GM10847 (cell line): ENCODE measurements around the gene CBLIF.

Experiments used
- POLR2A ChIP-seq: IDR thresholded peaks from 2 replicates; pipeline ENCODE4 v1.6.1; 2011; ENCODE audit not compliant: insufficient read length; ENCODE audit errors: extremely low read depth

CBLIF gene

GRCh38 chr11:59845399-59845798 is at the start of gene CBLIF:
Gene CBLIF (minus strand): TSS chr11:59845499. CDS start chr11:59845453, 46 bp downstream.
- no peak for TF ChIP-seq POLR2A

- no peak for TF ChIP-seq POLR2A
These were observed 49.3 kb upstream of the CBLIF start for GRCh38 chr11:59894616-59895015.

- TF ChIP-seq POLR2A, result no peak
These were observed 46.5 kb upstream of the CBLIF start for GRCh38 chr11:59891781-59892181.

GRCh38 chr11:59883597-59883996 is 38.3 kb upstream of the CBLIF start:
- no peak for TF ChIP-seq POLR2A

- TF ChIP-seq POLR2A, result no peak
These were observed 34.3 kb upstream of the CBLIF start for GRCh38 chr11:59879567-59879966.

GRCh38 chr11:59878575-59878974 is 33.3 kb upstream of the CBLIF start, which contains the start of gene OOSP3:
Gene OOSP3 (plus strand): TSS chr11:59878782. CDS start chr11:59878809, 27 bp downstream.
- no peak for TF ChIP-seq POLR2A

DNA sequence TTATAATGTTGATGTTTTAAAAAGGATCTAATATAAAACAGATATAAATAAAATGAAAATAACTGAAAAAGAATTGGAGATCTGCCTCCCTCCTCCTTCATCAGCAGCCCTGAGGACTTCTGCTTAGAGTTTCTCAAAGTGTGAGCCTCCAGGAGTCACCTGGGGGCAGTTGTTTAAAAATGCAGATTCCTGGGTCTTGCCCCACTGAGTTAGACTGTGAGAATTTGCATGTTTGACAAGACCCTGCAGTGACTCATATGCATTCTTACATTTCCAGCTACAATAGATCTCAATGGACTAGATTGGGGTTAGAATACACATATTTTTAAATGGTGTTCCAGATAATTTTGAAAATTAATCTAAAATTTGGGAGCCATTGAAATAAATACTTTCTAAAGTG is 32.5 kb upstream of the CBLIF start:
- TF ChIP-seq POLR2A, result no peak

GRCh38 chr11:59877325-59877724 is 32.0 kb upstream of the CBLIF start:
- no peak for TF ChIP-seq POLR2A

GRCh38 chr11:59875856-59876519 is 30.7 kb upstream of the CBLIF start:
- no peak for TF ChIP-seq POLR2A

- no peak for TF ChIP-seq POLR2A
These were observed 26.8 kb upstream of the CBLIF start for GRCh38 chr11:59872076-59872475.

DNA sequence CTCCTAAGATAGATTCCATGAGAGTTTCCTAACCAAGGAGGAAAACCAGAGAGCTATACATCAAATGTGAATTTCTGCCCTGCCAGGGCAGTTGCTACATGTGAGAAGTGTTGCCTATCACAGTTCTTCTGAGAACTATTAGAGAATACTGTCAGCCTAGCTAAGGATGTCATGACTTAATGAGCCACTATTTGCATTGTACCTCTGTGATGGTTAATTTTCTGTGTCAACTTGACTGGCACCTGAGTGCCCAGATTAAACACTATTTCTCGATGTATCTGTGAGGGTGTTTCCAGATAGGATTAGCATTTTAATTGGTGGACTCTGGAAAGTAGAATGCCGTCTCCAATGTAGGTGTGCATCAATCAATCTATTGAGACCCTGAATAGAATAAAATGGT is 22.6 kb upstream of the CBLIF start:
- TF ChIP-seq POLR2A, result no peak

DNA sequence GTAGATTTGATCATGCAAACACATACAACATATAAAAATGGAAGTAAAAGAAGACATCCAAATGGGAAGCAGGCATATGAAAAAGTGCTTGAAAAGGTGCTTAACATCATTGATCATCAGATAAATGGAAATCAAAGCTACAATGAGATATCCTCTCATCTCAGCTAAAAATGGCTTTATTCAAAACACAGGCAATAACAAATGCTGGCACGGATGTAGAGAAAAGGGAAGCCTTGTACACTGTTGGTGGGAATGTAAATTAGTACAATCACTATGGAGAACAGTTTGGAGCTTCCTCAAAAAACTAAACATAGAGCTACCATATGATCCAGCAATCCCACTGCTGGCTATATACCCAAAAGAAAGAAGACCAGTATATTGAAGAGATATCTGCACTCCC is 21.5 kb upstream of the CBLIF start:
- TF ChIP-seq POLR2A, result no peak

- no peak for TF ChIP-seq POLR2A
These were observed 21.1 kb upstream of the CBLIF start, which contains the start of gene TCN1 for GRCh38 chr11:59866397-59866796. Gene TCN1 (minus strand): TSS chr11:59866487. CDS start chr11:59866470, 17 bp downstream.

DNA sequence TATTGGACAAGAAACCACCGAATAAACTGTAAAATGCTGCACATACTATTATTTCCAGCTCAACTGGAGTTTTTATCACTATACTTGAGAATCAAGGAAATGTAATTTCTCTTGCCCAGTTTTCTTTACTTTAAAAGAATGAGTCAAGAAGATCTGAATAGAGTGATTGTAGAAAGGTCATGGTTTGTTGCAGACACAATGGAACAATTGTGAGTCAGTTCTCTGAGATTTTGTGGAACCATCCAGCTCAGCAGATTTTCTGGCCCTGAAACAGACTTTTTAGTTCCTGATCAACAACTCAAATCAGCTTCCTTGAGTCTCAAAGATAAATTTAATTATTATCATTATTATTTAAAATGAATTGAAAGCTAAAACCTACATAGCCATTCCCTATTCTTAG is 19.7 kb upstream of the CBLIF start:
- TF ChIP-seq POLR2A, result no peak

GRCh38 chr11:59862252-59862651 is 17.0 kb upstream of the CBLIF start:
- TF ChIP-seq POLR2A, result no peak

DNA sequence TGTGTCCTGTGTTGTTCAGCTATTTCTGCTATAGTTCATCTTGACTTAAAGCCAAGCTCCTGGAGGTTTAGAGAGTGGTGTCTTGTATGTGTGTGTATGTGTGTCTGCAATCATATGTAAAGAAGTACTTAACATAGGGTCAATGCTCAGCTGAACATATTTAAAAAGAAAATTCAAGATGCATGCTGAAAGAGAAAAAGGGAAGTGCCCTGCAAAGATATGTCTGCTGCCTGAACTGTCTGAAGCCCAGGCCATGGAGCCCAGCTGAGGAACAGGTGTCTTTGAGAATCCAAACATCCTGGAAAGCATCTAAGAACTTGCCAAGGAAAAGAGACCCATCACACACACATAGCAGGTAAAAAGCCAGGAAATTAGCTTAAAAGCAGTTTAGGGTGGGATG is 14.4 kb upstream of the CBLIF start:
- no peak for TF ChIP-seq POLR2A

DNA sequence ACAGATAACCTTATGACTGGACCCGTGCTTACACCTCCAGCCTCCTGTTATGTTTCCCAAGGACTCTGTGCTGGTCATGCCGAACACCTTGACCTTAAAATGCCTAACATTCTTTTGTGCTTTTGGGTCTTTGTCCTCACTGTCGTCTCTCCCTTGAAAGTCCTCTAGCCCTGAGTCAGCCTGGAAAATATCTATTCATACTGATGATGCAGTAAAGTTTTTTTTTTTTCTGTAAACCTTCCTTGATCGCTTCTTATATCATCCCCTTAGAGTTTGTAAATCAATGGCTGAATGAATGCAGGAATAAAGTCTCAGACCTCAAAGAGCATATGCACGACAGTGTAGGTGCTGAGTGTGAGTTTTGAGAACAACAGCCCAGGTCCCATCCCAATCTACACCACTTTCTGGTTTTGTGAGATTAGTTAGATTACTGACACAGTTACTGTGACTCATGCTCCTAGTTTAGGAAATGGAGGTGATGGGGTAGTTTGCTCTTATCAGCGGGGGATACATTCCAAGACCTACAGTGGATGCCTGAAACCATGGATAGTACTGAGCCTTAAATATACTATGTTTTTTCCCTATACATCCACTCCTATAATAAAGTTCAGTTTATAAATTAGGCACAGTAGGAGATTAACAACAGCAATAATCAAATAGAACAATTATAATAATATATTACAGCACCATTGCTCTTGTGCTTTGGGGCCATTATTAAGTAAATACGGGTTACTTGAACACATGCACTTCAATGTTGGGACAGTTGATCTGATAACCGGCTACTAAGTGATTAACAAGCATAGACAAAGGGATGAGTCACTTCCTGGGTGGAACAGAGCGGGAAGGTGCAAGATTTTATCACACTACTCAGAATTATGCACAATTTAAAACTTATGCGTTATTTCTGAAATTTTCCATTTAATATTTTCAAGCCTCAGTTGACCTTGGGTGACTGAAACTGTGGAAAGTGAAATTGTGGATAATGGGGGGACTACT is 12.4 kb upstream of the CBLIF start:
- TF ChIP-seq POLR2A, result no peak

- TF ChIP-seq POLR2A, result no peak
These were observed 9.6 kb upstream of the CBLIF start for GRCh38 chr11:59854871-59855270.
